NCI-H2227 (cell line): ENCODE results near the gene INO80.
A peak's percentile ranks its signal among the peaks of the same experiment; 100 is the strongest.

Experiments
- DNase-seq: peaks from one replicate; lab custom pipeline; 2025; ENCODE audit not compliant: unreplicated experiment; lab: John Stamatoyannopoulos, UW

Gene INO80

GRCh38 chr15:40931300-40932142 lies 184.6 kb downstream of the INO80 start:
- no peak for DNase-seq

- DNase-seq, result peak; percentile 52
Measured at GRCh38 chr15:40930430-40931299, 185.4 kb downstream of the INO80 start.

GRCh38 chr15:40929660-40930429 lies 186.2 kb downstream of the INO80 start:
- peak; percentile 44 for DNase-seq
